Measurements from ENCODE around the gene TRPV3. TPM values are rescaled to one million over a fixed set of nuclear protein-coding genes. Genes with fewer than 3 reads are reported as not detected.

Gene TRPV3
- total and polyA plus RNA-seq, 9 of the 15 experiments (the other 6 are each of a cell fraction or from before 2014, with no cell fraction given), result 0.03 to 0.42 (median 0.11) TPM; not detected in 1

GRCh38 chr17:3506054-3506453 lies 51.6 kb downstream of the TRPV3 start:
- no peak for DNase-seq (ENCODE audit: extremely low read depth in 1 of 4, low spot score in 3 of 4)
- H3K9me3 ChIP-seq (replicated peaks; ENCODE audit: control insufficient read depth, insufficient read depth, low read depth, low read length), result no peaks in the 10 kb centered on the region
- CTCF ChIA-PET (ENCODE audit: low intra/inter-chr PET ratio), result no interaction called here
- intact Hi-C loops (cut with micrococcal nuclease) (no loop called here), in situ Hi-C loops (cut with MboI) (no loop called here)
- no peaks in the 10 kb centered on the region for H3K79me2 ChIP-seq (ENCODE audit: control insufficient read depth, insufficient read depth, low read length)
- no peak overlapping the region for H2AFZ ChIP-seq (ENCODE audit: low read depth, low read length)
- no peak overlapping the region for H3K4me2 ChIP-seq (ENCODE audit: insufficient read depth, low read length)
- no peak overlapping the region for H3K4me3 ChIP-seq
- TF ChIP-seq TCF7 (IDR thresholded peaks at IDR 0.05; ENCODE audit: borderline replicate concordance), result no peak
- no peak for TF ChIP-seq ZNF764 (CRISPR knock-in tag; IDR thresholded peaks at IDR 0.05; ENCODE audit: low read depth)
- TF ChIP-seq ZBTB1 (CRISPR knock-in tag; IDR thresholded peaks at IDR 0.05; ENCODE audit: borderline replicate concordance, low read depth), result no peak
- no peak for TF ChIP-seq CEBPZ (IDR thresholded peaks at IDR 0.05; ENCODE audit: borderline replicate concordance, low read depth, low read length)
- no peak for TF ChIP-seq ZNF699 (CRISPR knock-in tag; IDR thresholded peaks at IDR 0.05; ENCODE audit: insufficient replicate concordance)
- TF ChIP-seq SREBF2 (CRISPR knock-in tag; IDR thresholded peaks at IDR 0.05), result no peak
- no peak for TF ChIP-seq ZNF184 (CRISPR knock-in tag; IDR thresholded peaks at IDR 0.05)
- TF ChIP-seq RBM17 (IDR thresholded peaks at IDR 0.05; ENCODE audit: borderline replicate concordance, low read depth, low read length), result no peak
- no peak for TF ChIP-seq ZNF436 (CRISPR knock-in tag; IDR thresholded peaks at IDR 0.05)
- no peak for TF ChIP-seq PRMT5 (CRISPR knock-in tag; IDR thresholded peaks at IDR 0.05)
- TF ChIP-seq HMG20A (CRISPR knock-in tag; conservative IDR thresholded peaks at IDR 0.05), result no peak
- TF ChIP-seq PHB (CRISPR knock-in tag; IDR thresholded peaks at IDR 0.05), result no peak
- no peak for TF ChIP-seq TBL1XR1 (IDR thresholded peaks at IDR 0.05; ENCODE audit: low read length in 2 of 2)
- TF ChIP-seq NFIX (CRISPR knock-in tag; IDR thresholded peaks at IDR 0.05; ENCODE audit: low read depth), result no peak
- WGBS (ENCODE audit: insufficient coverage, low coverage, missing lambda C conversion rate), result 17% methylated on average over 2 of the region's 2 CpGs
- POLR2A ChIA-PET, result interaction anchor here (1.1 kb wide), 1 partner anchor 12 kb away, joined by 3 read pairs; no protein-coding TSS in a partner anchor
- no peak overlapping the region for H3K27ac ChIP-seq (ENCODE audit: extremely low read depth, low read depth, low read length)
- peaks cover 0 to 12% of the 10 kb centered on the region in 2 experiments; a peak in 1 of 5 replicates for H3K27me3 ChIP-seq (ENCODE audit: control insufficient read depth in 2 of 2, insufficient read depth in 2 of 2, low read length in 2 of 2)
- FAIRE-seq, result no peak
- H3K9me1 ChIP-seq (ENCODE audit: control insufficient read depth, insufficient read depth, low read length), result no peaks in the 10 kb centered on the region
- no peaks in the 10 kb centered on the region for H3K36me3 ChIP-seq (ENCODE audit: control insufficient read depth, insufficient read depth, low read length)
- H4K20me1 ChIP-seq (replicated peaks; ENCODE audit: control insufficient read depth, insufficient read depth, low read length), result no peaks in the 10 kb centered on the region
- H3K4me1 ChIP-seq (replicated peaks in 1 of 2; ENCODE audit: control insufficient read depth in 2 of 2, insufficient read depth in 2 of 2, low read length in 2 of 2), result no peaks in the 10 kb centered on the region
- no peak overlapping the region for H3K9ac ChIP-seq (ENCODE audit: insufficient read depth in 1 of 2, low read depth in 2 of 2, low read length in 2 of 2)
- no TSS peak for BruUV-seq (replicated peaks)
- ATAC-seq, result no peak
